Measurements from ENCODE around the gene ZNF775.

GRCh38 chr7:150428671-150429451, 49.7 kb downstream of the ZNF775 start:
- TF ChIP-seq POLR2AphosphoS5 (IDR thresholded peaks at IDR 0.05; ENCODE audit: low read depth, low read length) (no peak), POLR2A (IDR thresholded peaks at IDR 0.05; ENCODE audit: low read depth, low read length) (no peak)

Measured in GM12891 (cell line).